Measurements from ENCODE around the gene SMIM31.

Gene SMIM31

GRCh38 chr4:164815711-164816110 is 61.8 kb downstream of the SMIM31 start:
- 86 to 92% methylated on average over 1 of the region's 1 CpG for WGBS, 2 experiments

GRCh38 chr4:164819366-164819765 is 65.4 kb downstream of the SMIM31 start:
- H3K36me3 ChIP-seq (ENCODE audit: control insufficient read depth, insufficient read depth, low read length) = no peaks in the 10 kb centered on the region
- H3K9me3 ChIP-seq (ENCODE audit: control insufficient read depth, low read length) = no peaks in the 10 kb centered on the region
- H3K27me3 ChIP-seq (ENCODE audit: control insufficient read depth, insufficient read depth, low read length, poor library complexity, severe bottlenecking) = no peaks in the 10 kb centered on the region
- peaks cover 4% of the 10 kb centered on the region for H3K4me1 ChIP-seq (ENCODE audit: control insufficient read depth, insufficient read depth, low read length)
- H3K4me3 ChIP-seq (ENCODE audit: insufficient read depth, low read depth, low read length) = no peak overlapping the region
- H3K27ac ChIP-seq (ENCODE audit: insufficient read depth, low read depth, low read length, poor library complexity, severe bottlenecking) = no peak overlapping the region
- 86% methylated on average over 1 of the region's 1 CpG; no CpG with 5 or more reads in 1 of the 2 experiments for WGBS, 2 experiments

More at GRCh38 chr4:164815711-164816110, 61.8 kb downstream of the SMIM31 start:
- H3K27me3 ChIP-seq (ENCODE audit: control insufficient read depth, insufficient read depth, low read length, poor library complexity, severe bottlenecking) = no peaks in the 10 kb centered on the region
- H3K27ac ChIP-seq (ENCODE audit: insufficient read depth, low read depth, low read length, poor library complexity, severe bottlenecking) = no peak overlapping the region
- peaks cover 4% of the 10 kb centered on the region for H3K4me1 ChIP-seq (ENCODE audit: control insufficient read depth, insufficient read depth, low read length)
- no peak overlapping the region for H3K4me3 ChIP-seq (ENCODE audit: insufficient read depth, low read depth, low read length)
- H3K9me3 ChIP-seq (ENCODE audit: control insufficient read depth, low read length) = no peaks in the 10 kb centered on the region
- H3K36me3 ChIP-seq (ENCODE audit: control insufficient read depth, insufficient read depth, low read length) = no peaks in the 10 kb centered on the region

- peaks cover 4% of the 10 kb centered on the region for H3K4me1 ChIP-seq (ENCODE audit: control insufficient read depth, insufficient read depth, low read length)
- no peaks in the 10 kb centered on the region for H3K9me3 ChIP-seq (ENCODE audit: control insufficient read depth, low read length)
- no peak overlapping the region for H3K4me3 ChIP-seq (ENCODE audit: insufficient read depth, low read depth, low read length)
- H3K36me3 ChIP-seq (ENCODE audit: control insufficient read depth, insufficient read depth, low read length) = no peaks in the 10 kb centered on the region
- 38 to 53% methylated on average over 3 to 4 of the region's 4 CpGs for WGBS, 2 experiments
- no peaks in the 10 kb centered on the region for H3K27me3 ChIP-seq (ENCODE audit: control insufficient read depth, insufficient read depth, low read length, poor library complexity, severe bottlenecking)
- no peak overlapping the region for H3K27ac ChIP-seq (ENCODE audit: insufficient read depth, low read depth, low read length, poor library complexity, severe bottlenecking)
Measured at GRCh38 chr4:164821711-164822110, 67.8 kb downstream of the SMIM31 start.

GRCh38 chr4:164824581-164824980 is 70.7 kb downstream of the SMIM31 start:
- 90 to 95% methylated on average over 4 of the region's 4 CpGs for WGBS, 2 experiments
- H3K27me3 ChIP-seq (ENCODE audit: control insufficient read depth, insufficient read depth, low read length, poor library complexity, severe bottlenecking) = no peaks in the 10 kb centered on the region
- peaks cover 4% of the 10 kb centered on the region for H3K4me1 ChIP-seq (ENCODE audit: control insufficient read depth, insufficient read depth, low read length)

GRCh38 chr4:164828955-164829354 is 75.0 kb downstream of the SMIM31 start:
- Histone ChIP-seq H3K4me3 (ENCODE audit: insufficient read depth, low read depth, low read length) (no peak overlapping the region), H3K4me1 (ENCODE audit: control insufficient read depth, insufficient read depth, low read length) (no peaks in the 10 kb centered on the region), H3K27me3 (ENCODE audit: control insufficient read depth, insufficient read depth, low read length, poor library complexity, severe bottlenecking) (no peaks in the 10 kb centered on the region), H3K9me3 (ENCODE audit: control insufficient read depth, low read length) (no peaks in the 10 kb centered on the region), H3K27ac (ENCODE audit: insufficient read depth, low read depth, low read length, poor library complexity, severe bottlenecking) (no peak overlapping the region), H3K36me3 (ENCODE audit: control insufficient read depth, insufficient read depth, low read length) (no peaks in the 10 kb centered on the region)
- 88 to 94% methylated on average over 3 of the region's 3 CpGs for WGBS, 2 experiments

More at GRCh38 chr4:164824581-164824980, 70.7 kb downstream of the SMIM31 start:
- no peaks in the 10 kb centered on the region for H3K36me3 ChIP-seq (ENCODE audit: control insufficient read depth, insufficient read depth, low read length)
- H3K4me3 ChIP-seq (ENCODE audit: insufficient read depth, low read depth, low read length) = no peak overlapping the region
- H3K27ac ChIP-seq (ENCODE audit: insufficient read depth, low read depth, low read length, poor library complexity, severe bottlenecking) = no peak overlapping the region
- H3K9me3 ChIP-seq (ENCODE audit: control insufficient read depth, low read length) = no peaks in the 10 kb centered on the region

GRCh38 chr4:164846566-164846965 is 92.6 kb downstream of the SMIM31 start:
- Histone ChIP-seq H3K4me3 (ENCODE audit: insufficient read depth, low read depth, low read length) (no peak overlapping the region), H3K36me3 (ENCODE audit: control insufficient read depth, insufficient read depth, low read length) (no peaks in the 10 kb centered on the region), H3K9me3 (ENCODE audit: control insufficient read depth, low read length) (no peaks in the 10 kb centered on the region), H3K27ac (ENCODE audit: insufficient read depth, low read depth, low read length, poor library complexity, severe bottlenecking) (no peak overlapping the region), H3K27me3 (ENCODE audit: control insufficient read depth, insufficient read depth, low read length, poor library complexity, severe bottlenecking) (no peaks in the 10 kb centered on the region), H3K4me1 (ENCODE audit: control insufficient read depth, insufficient read depth, low read length) (no peaks in the 10 kb centered on the region)
- WGBS, 2 experiments = 86 to 88% methylated on average over 4 of the region's 4 CpGs

GRCh38 chr4:164847016-164847415 is 93.1 kb downstream of the SMIM31 start:
- no peaks in the 10 kb centered on the region for H3K27me3 ChIP-seq (ENCODE audit: control insufficient read depth, insufficient read depth, low read length, poor library complexity, severe bottlenecking)
- no peaks in the 10 kb centered on the region for H3K36me3 ChIP-seq (ENCODE audit: control insufficient read depth, insufficient read depth, low read length)
- no peaks in the 10 kb centered on the region for H3K4me1 ChIP-seq (ENCODE audit: control insufficient read depth, insufficient read depth, low read length)
- H3K9me3 ChIP-seq (ENCODE audit: control insufficient read depth, low read length) = no peaks in the 10 kb centered on the region
- H3K27ac ChIP-seq (ENCODE audit: insufficient read depth, low read depth, low read length, poor library complexity, severe bottlenecking) = no peak overlapping the region
- 91 to 100% methylated on average over 1 to 3 of the region's 3 CpGs for WGBS, 2 experiments
- H3K4me3 ChIP-seq (ENCODE audit: insufficient read depth, low read depth, low read length) = no peak overlapping the region

GRCh38 chr4:164847967-164848649 is 94.2 kb downstream of the SMIM31 start:
- Histone ChIP-seq H3K9me3 (ENCODE audit: control insufficient read depth, low read length) (no peaks in the 10 kb centered on the region), H3K27me3 (ENCODE audit: control insufficient read depth, insufficient read depth, low read length, poor library complexity, severe bottlenecking) (no peaks in the 10 kb centered on the region), H3K27ac (ENCODE audit: insufficient read depth, low read depth, low read length, poor library complexity, severe bottlenecking) (no peak overlapping the region), H3K4me3 (ENCODE audit: insufficient read depth, low read depth, low read length) (no peak overlapping the region), H3K4me1 (ENCODE audit: control insufficient read depth, insufficient read depth, low read length) (no peaks in the 10 kb centered on the region), H3K36me3 (ENCODE audit: control insufficient read depth, insufficient read depth, low read length) (no peaks in the 10 kb centered on the region)
- WGBS, 2 experiments = 76 to 86% methylated on average over 2 of the region's 2 CpGs

Data from ectodermal cell (in vitro differentiated cells).